Neural crest cell (in vitro differentiated cells): ENCODE results near the gene CDK14. TPM values are rescaled to one million over a fixed set of nuclear protein-coding genes. Genes with fewer than 3 reads are reported as not detected.

Experiments
- DNase-seq: peaks from one replicate; pipeline ENCODE4 v3.0.0; 2021; ENCODE audit warnings: low read depth, mixed read lengths, low spot score
- H3K27ac Mint-ChIP-seq: one replicate; pipeline ENCODE4 v1.8.0; 2021; ENCODE audit warnings: mild to moderate bottlenecking, mixed read lengths; ENCODE audit not compliant: unreplicated experiment
- H3K27me3 Mint-ChIP-seq: 2 replicates; pipeline ENCODE4 v1.8.0; 2021; ENCODE audit warnings: low read depth, mild to moderate bottlenecking, mixed read lengths
- H3K36me3 Mint-ChIP-seq: 2 replicates; pipeline ENCODE4 v1.8.0; 2021; ENCODE audit warnings: low read depth, mild to moderate bottlenecking, mixed read lengths
- H3K4me1 Mint-ChIP-seq: 2 replicates; pipeline ENCODE4 v1.8.0; 2021; ENCODE audit warnings: mixed read lengths
- H3K4me3 Mint-ChIP-seq: one replicate; pipeline ENCODE4 v1.8.0; 2021; ENCODE audit warnings: mild to moderate bottlenecking, mixed read lengths
- H3K9me3 Mint-ChIP-seq: 2 replicates; pipeline ENCODE4 v1.8.0; 2021; ENCODE audit warnings: mixed read lengths
- CTCF ChIP-seq: fragments of 200-600 bp; sonication (generic); conservative IDR thresholded peaks from 2 replicates; pipeline ENCODE4 v1.5.0; 2021; ENCODE audit warnings: antibody characterized with exemption, mild to moderate bottlenecking
- total RNA-seq: library from RNA; stranded (reverse); gene quantifications from 2 replicates; pipeline ENCODE4 v1.2.1, GENCODE V29; 2021

The CDK14 gene
- total RNA-seq, 1 donor from 2014 or later = 49.6 TPM

DNA sequence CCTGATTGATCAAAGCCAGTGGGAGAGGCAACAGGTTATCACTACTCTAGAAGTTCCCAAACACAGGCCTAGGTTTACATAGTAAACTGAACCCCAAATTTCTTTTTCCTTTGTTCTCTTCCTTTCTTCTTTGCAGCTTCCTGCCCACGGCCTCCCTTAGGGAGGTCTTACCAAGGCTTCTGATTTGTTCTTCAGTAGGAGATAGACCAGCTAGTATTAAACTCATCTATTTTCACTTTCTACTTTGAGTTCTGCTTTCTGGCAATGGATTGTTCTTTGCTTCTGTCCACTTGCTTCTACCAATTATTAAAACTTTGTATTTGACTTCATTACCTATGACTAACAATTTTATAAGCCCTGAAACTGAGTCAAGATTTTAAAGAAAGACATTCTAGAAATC, 417.0 kb downstream of the CDK14 start:
- TF ChIP-seq CTCF = no peak
- H3K27me3 Mint-ChIP-seq = no peaks in the 10 kb centered on the region
- no peak overlapping the region for H3K4me3 Mint-ChIP-seq
- H3K36me3 Mint-ChIP-seq = no peaks in the 10 kb centered on the region
- DNase-seq = no peak
- no peak overlapping the region for H3K27ac Mint-ChIP-seq
- peaks cover 3% of the 10 kb centered on the region for H3K9me3 Mint-ChIP-seq
- no peaks in the 10 kb centered on the region for H3K4me1 Mint-ChIP-seq

- peaks cover 5% of the 10 kb centered on the region for H3K36me3 Mint-ChIP-seq
- no peak overlapping the region for H3K27ac Mint-ChIP-seq
- no peak for TF ChIP-seq CTCF
- H3K4me3 Mint-ChIP-seq = no peak overlapping the region
- H3K9me3 Mint-ChIP-seq = peaks cover 3% of the 10 kb centered on the region
- DNase-seq = no peak
- no peaks in the 10 kb centered on the region for H3K27me3 Mint-ChIP-seq
- H3K4me1 Mint-ChIP-seq = no peaks in the 10 kb centered on the region
These were observed 423.7 kb downstream of the CDK14 start for GRCh38 chr7:91019686-91020385.

DNA sequence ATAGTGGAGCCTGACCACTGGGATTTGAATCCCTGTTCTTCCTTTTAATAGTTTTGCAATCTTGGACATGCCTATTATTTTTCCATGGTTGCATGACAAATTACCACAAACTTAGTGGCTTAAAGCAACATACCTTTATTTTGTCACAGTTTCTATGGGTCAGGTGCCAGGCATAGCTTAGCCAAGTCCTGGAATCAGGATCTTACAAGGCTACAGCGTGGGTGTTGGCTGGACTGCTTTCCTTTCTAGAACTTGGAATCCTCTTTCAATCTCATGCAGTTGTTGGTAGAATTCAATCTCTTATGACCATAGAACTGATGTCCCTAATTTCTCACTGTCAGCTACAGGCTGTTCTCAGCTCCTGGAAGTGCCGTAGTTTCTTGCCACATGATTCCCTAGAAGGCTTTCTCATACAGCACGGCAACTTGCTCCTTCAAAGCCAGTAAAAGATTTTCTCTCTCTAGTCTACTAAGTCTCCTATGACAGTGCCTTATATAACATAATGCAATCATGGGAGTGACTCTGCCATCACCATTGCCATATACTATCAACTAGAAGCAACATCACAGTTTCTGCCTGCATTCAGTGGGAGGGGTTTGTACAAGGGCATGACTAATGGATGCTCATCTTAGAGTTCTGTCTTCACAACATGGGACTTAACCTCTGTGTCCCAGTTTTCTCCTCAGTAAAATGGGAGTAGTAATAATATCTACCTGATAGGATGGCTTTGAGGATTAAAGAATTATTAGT, 424.7 kb downstream of the CDK14 start:
- TF ChIP-seq CTCF = no peak
- Mint-ChIP-seq H3K27ac (no peak overlapping the region), H3K9me3 (peaks cover 3% of the 10 kb centered on the region), H3K36me3 (peaks cover 5% of the 10 kb centered on the region), H3K4me1 (peaks cover under 1% of the 10 kb centered on the region), H3K4me3 (no peak overlapping the region), H3K27me3 (no peaks in the 10 kb centered on the region)
- no peak for DNase-seq

DNA sequence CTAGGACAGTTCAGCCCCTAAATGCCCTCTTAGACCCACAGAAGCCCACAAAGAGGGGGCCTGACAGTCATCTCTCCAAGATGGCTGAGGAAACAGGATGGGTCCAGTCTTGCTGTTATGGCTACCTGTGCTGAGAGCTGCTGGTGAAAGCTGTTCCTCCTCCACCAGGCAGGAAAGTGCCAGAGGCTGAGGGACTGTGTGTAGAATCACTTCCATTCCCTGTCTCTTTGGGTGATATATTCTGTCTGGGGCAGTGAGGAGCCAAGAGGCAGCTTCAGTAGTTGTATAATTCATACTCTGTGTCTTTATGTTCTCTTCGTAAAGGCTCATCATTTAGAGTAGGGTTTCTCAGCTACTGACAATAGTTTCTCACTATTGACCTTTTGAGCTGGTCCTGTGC, 425.8 kb downstream of the CDK14 start:
- peaks cover 5% of the 10 kb centered on the region for H3K36me3 Mint-ChIP-seq
- H3K4me1 Mint-ChIP-seq = peaks cover 4% of the 10 kb centered on the region
- peaks cover 3% of the 10 kb centered on the region for H3K9me3 Mint-ChIP-seq
- no peak overlapping the region for H3K27ac Mint-ChIP-seq
- no peaks in the 10 kb centered on the region for H3K27me3 Mint-ChIP-seq
- DNase-seq = no peak
- no peak for TF ChIP-seq CTCF
- no peak overlapping the region for H3K4me3 Mint-ChIP-seq

GRCh38 chr7:91025906-91026390, 429.8 kb downstream of the CDK14 start:
- TF ChIP-seq CTCF = no peak
- no peak for DNase-seq

More at GRCh38 chr7:91025906-91026390, 429.8 kb downstream of the CDK14 start:
- no peaks in the 10 kb centered on the region for H3K9me3 Mint-ChIP-seq
- no peaks in the 10 kb centered on the region for H3K27me3 Mint-ChIP-seq
- no peak overlapping the region for H3K4me3 Mint-ChIP-seq
- H3K36me3 Mint-ChIP-seq = no peaks in the 10 kb centered on the region
- no peak overlapping the region for H3K27ac Mint-ChIP-seq
- peaks cover 4% of the 10 kb centered on the region for H3K4me1 Mint-ChIP-seq
